C4-2B (cell line): Measurements from ENCODE around the gene WWOX.

Source experiments
- ZFX ChIP-seq: fragments of 450-650 bp; IDR thresholded peaks from 2 replicates; pipeline ENCODE4 v1.6.1; 2017
- TF ChIP-seq, protein P1 (sequence below): fragments of 450-650 bp; conservative IDR thresholded peaks from 2 replicates; pipeline ENCODE4 v1.5.1; 2017; ENCODE audit warnings: mild to moderate bottlenecking

DNA sequence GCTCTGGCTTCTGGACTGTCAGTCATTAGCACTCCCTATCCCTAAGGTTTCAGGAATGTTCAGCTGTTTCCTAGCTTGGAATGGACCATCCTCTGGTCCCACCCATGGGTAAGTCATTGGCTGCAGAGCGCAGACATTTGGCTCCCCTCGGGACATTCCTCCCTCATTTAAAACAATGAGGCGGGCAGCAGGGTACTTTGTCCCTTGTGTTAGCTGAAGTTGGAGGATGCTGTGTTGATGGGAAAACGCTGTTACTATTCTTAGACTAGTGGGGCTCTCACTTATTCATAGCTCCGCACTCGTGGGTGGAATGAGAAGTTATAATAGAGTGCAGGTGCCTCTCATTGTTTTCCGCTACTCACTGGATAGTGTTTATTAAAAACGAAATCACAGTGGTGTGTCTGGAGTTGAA, 673.8 kb downstream of the WWOX start:
- TF ChIP-seq, protein P1, sequence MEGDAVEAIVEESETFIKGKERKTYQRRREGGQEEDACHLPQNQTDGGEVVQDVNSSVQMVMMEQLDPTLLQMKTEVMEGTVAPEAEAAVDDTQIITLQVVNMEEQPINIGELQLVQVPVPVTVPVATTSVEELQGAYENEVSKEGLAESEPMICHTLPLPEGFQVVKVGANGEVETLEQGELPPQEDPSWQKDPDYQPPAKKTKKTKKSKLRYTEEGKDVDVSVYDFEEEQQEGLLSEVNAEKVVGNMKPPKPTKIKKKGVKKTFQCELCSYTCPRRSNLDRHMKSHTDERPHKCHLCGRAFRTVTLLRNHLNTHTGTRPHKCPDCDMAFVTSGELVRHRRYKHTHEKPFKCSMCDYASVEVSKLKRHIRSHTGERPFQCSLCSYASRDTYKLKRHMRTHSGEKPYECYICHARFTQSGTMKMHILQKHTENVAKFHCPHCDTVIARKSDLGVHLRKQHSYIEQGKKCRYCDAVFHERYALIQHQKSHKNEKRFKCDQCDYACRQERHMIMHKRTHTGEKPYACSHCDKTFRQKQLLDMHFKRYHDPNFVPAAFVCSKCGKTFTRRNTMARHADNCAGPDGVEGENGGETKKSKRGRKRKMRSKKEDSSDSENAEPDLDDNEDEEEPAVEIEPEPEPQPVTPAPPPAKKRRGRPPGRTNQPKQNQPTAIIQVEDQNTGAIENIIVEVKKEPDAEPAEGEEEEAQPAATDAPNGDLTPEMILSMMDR = no peak
- TF ChIP-seq ZFX = no peak
